ENCODE results near the gene YY1. TPM values are rescaled to one million over a fixed set of nuclear protein-coding genes. Genes with fewer than 3 reads are reported as not detected.
A peak's percentile ranks its signal among the peaks of the same experiment; 100 is the strongest.
"Not testable (repeated sequence)": the region's sequence is repeated elsewhere in the genome, so short reads cannot be mapped to it uniquely, and the experiment has no call there.

YY1 gene
- total and polyA plus RNA-seq, 7 experiments from 2014 or later = 15.2 to 99.7 (median 72.1) TPM

- no peaks in the 10 kb centered on the region for H3K27me3 ChIP-seq (ENCODE audit: control insufficient read depth in 2 of 2, insufficient read depth in 2 of 2, low read length in 2 of 2)
- ATAC-seq (no peak), DNase-seq (no peak)
- no peaks in the 10 kb centered on the region for H3K36me3 Mint-ChIP-seq
- peaks cover 0 to 47% (median 0%) of the 10 kb centered on the region in 5 donors for H3K27me3 Mint-ChIP-seq
- CTCF ChIA-PET = no interaction called here
- peaks cover 4 to 7% of the 10 kb centered on the region in 2 donors for H3K4me1 ChIP-seq (ENCODE audit: control insufficient read depth in 2 of 2, insufficient read depth in 2 of 2, low read length in 2 of 2)
- no peaks in the 10 kb centered on the region for H3K9me3 ChIP-seq (ENCODE audit: control insufficient read depth in 2 of 3, low read length in 3 of 3)
- peak overlapping the region in 1 of 9 donors; percentile 31 for H3K27ac Mint-ChIP-seq
- intact Hi-C loops (cut with micrococcal nuclease) = loop anchor here (10.0 kb wide), 3 partner anchors 236 to 824 kb away; partner anchors contain the start of genes CCNK (in 1 of the 2) and SETD3 (in 1 of the 2)
- H3K4me3 Mint-ChIP-seq = peak overlapping the region in 2 of 10 donors; percentile 18 to 45
- POLR2A ChIA-PET = interaction anchor here (0.8 kb wide), 1 partner anchor 1199 kb away, joined by 3 read pairs; no protein-coding TSS in a partner anchor
- no peak overlapping the region for H3K4me3 ChIP-seq (ENCODE audit: low read length)
- H3K4me1 Mint-ChIP-seq = peaks cover 0 to 20% (median 13%) of the 10 kb centered on the region in 7 donors
- H3K36me3 ChIP-seq (ENCODE audit: control insufficient read depth in 2 of 3, insufficient read depth in 3 of 3, low read length in 3 of 3) = no peaks in the 10 kb centered on the region
- no peak overlapping the region for H3K27ac ChIP-seq (ENCODE audit: low read depth, low read length)
- H3K9me3 Mint-ChIP-seq = no peaks in the 10 kb centered on the region
Observed at GRCh38 chr14:100309028-100309737, 70.2 kb downstream of the YY1 start.

GRCh38 chr14:100312110-100312876 is 73.3 kb downstream of the YY1 start:
- H3K4me3 ChIP-seq (ENCODE audit: low read length); H3K36me3 ChIP-seq (ENCODE audit: control insufficient read depth in 2 of 3, insufficient read depth in 3 of 3, low read length in 3 of 3); H3K4me3 Mint-ChIP-seq; CTCF ChIA-PET; H3K4me1 ChIP-seq (ENCODE audit: control insufficient read depth in 2 of 2, insufficient read depth in 2 of 2, low read length in 2 of 2); H3K9me3 ChIP-seq (ENCODE audit: control insufficient read depth in 2 of 3, low read length in 3 of 3); H3K27me3 ChIP-seq (ENCODE audit: control insufficient read depth in 2 of 2, insufficient read depth in 2 of 2, low read length in 2 of 2); POLR2A ChIA-PET; intact Hi-C loops (cut with micrococcal nuclease); DNase-seq; H3K36me3 Mint-ChIP-seq; H3K27ac ChIP-seq (ENCODE audit: low read depth, low read length); H3K9me3 Mint-ChIP-seq: not testable (repeated sequence)
- peak; percentile 52 for ATAC-seq
- Mint-ChIP-seq H3K27ac (peak overlapping the region in 2 of 9 donors; percentile 13 to 47), H3K4me1 (peaks cover 0 to 10% (median 0%) of the 10 kb centered on the region in 7 donors), H3K27me3 (peaks cover 0 to 32% (median 0%) of the 10 kb centered on the region in 5 donors)

- H3K9me3 Mint-ChIP-seq = no peaks in the 10 kb centered on the region
- H3K36me3 Mint-ChIP-seq = no peaks in the 10 kb centered on the region
- H3K4me1 Mint-ChIP-seq = peaks cover 0 to 9% (median 0%) of the 10 kb centered on the region in 7 donors
- peaks cover 0 to 26% (median 0%) of the 10 kb centered on the region in 5 donors for H3K27me3 Mint-ChIP-seq
- no peak overlapping the region for H3K4me3 Mint-ChIP-seq
- no peak overlapping the region for H3K27ac ChIP-seq (ENCODE audit: low read depth, low read length)
- no peak overlapping the region for H3K4me3 ChIP-seq (ENCODE audit: low read length)
- peak overlapping the region in 1 of 9 donors; percentile 13 for H3K27ac Mint-ChIP-seq
- DNase-seq (no peak), ATAC-seq (no peak)
- H3K36me3 ChIP-seq (ENCODE audit: control insufficient read depth in 2 of 3, insufficient read depth in 3 of 3, low read length in 3 of 3) = no peaks in the 10 kb centered on the region
- ChIA-PET CTCF (no interaction called here), POLR2A (no interaction called here)
- no peaks in the 10 kb centered on the region for H3K9me3 ChIP-seq (ENCODE audit: control insufficient read depth in 2 of 3, low read length in 3 of 3)
- H3K27me3 ChIP-seq (ENCODE audit: control insufficient read depth in 2 of 2, insufficient read depth in 2 of 2, low read length in 2 of 2) = no peaks in the 10 kb centered on the region
- H3K4me1 ChIP-seq (ENCODE audit: control insufficient read depth in 2 of 2, insufficient read depth in 2 of 2, low read length in 2 of 2) = no peaks in the 10 kb centered on the region
- intact Hi-C loops (cut with micrococcal nuclease) = no loop called here
Observed at GRCh38 chr14:100312877-100313400, 74.0 kb downstream of the YY1 start.

GRCh38 chr14:100313464-100314230 is 74.7 kb downstream of the YY1 start:
- Mint-ChIP-seq H3K27ac (no peak overlapping the region), H3K36me3 (no peaks in the 10 kb centered on the region), H3K27me3 (peaks cover 0 to 23% (median 0%) of the 10 kb centered on the region in 5 donors), H3K4me1 (peaks cover 0 to 7% (median 0%) of the 10 kb centered on the region in 7 donors), H3K4me3 (no peak overlapping the region), H3K9me3 (no peaks in the 10 kb centered on the region)
- intact Hi-C loops (cut with micrococcal nuclease) = no loop called here
- Histone ChIP-seq H3K27ac (ENCODE audit: low read depth, low read length) (no peak overlapping the region), H3K4me3 (ENCODE audit: low read length) (no peak overlapping the region), H3K9me3 (ENCODE audit: control insufficient read depth in 2 of 3, low read length in 3 of 3) (no peaks in the 10 kb centered on the region), H3K4me1 (ENCODE audit: control insufficient read depth in 2 of 2, insufficient read depth in 2 of 2, low read length in 2 of 2) (no peaks in the 10 kb centered on the region), H3K27me3 (ENCODE audit: control insufficient read depth in 2 of 2, insufficient read depth in 2 of 2, low read length in 2 of 2) (no peaks in the 10 kb centered on the region), H3K36me3 (ENCODE audit: control insufficient read depth in 2 of 3, insufficient read depth in 3 of 3, low read length in 3 of 3) (no peaks in the 10 kb centered on the region)
- CTCF ChIA-PET = no interaction called here
- no peak for DNase-seq
- ATAC-seq = no peak
- POLR2A ChIA-PET = no interaction called here

DNA sequence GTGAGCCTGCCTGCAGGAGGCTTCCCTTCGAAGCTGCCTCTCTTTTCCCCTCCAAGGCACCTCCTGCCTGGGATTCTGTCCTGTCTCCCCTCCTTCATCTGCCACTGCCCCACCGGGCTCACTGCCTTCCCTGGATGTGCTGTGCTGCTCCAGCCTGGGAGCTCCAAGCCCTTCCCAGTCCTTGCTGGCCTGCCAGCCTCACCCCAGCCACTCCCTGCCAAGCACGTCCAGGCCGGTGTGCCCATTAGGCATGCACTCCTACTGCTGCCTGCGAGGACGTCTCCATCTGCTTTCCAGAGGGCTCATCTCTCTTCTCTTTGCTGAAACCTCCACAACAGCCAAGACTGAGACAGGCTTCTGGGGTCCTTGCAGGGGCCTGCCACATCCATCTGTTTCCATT is 75.8 kb downstream of the YY1 start:
- POLR2A ChIA-PET = interaction anchor here (0.9 kb wide), 1 partner anchor 27 kb away, joined by 3 read pairs; no protein-coding TSS in a partner anchor
- ATAC-seq (no peak), DNase-seq (no peak)
- no peaks in the 10 kb centered on the region for H3K36me3 Mint-ChIP-seq
- H3K27me3 ChIP-seq (ENCODE audit: control insufficient read depth in 2 of 2, insufficient read depth in 2 of 2, low read length in 2 of 2) = no peaks in the 10 kb centered on the region
- H3K4me1 Mint-ChIP-seq = peaks cover 4 to 7% (median 5%) of the 10 kb centered on the region in 7 donors
- peak overlapping the region in 1 of 9 donors; percentile 53 for H3K27ac Mint-ChIP-seq
- H3K4me3 Mint-ChIP-seq = no peak overlapping the region
- no peak overlapping the region for H3K4me3 ChIP-seq (ENCODE audit: low read length)
- no peaks in the 10 kb centered on the region for H3K9me3 Mint-ChIP-seq
- H3K27me3 Mint-ChIP-seq = peaks cover 0 to 18% (median 0%) of the 10 kb centered on the region in 5 donors
- CTCF ChIA-PET = no interaction called here
- H3K4me1 ChIP-seq (ENCODE audit: control insufficient read depth in 2 of 2, insufficient read depth in 2 of 2, low read length in 2 of 2) = no peaks in the 10 kb centered on the region
- intact Hi-C loops (cut with micrococcal nuclease) = no loop called here
- no peak overlapping the region for H3K27ac ChIP-seq (ENCODE audit: low read depth, low read length)
- H3K36me3 ChIP-seq (ENCODE audit: control insufficient read depth in 2 of 3, insufficient read depth in 3 of 3, low read length in 3 of 3) = no peaks in the 10 kb centered on the region
- H3K9me3 ChIP-seq (ENCODE audit: control insufficient read depth in 2 of 3, low read length in 3 of 3) = no peaks in the 10 kb centered on the region

DNA sequence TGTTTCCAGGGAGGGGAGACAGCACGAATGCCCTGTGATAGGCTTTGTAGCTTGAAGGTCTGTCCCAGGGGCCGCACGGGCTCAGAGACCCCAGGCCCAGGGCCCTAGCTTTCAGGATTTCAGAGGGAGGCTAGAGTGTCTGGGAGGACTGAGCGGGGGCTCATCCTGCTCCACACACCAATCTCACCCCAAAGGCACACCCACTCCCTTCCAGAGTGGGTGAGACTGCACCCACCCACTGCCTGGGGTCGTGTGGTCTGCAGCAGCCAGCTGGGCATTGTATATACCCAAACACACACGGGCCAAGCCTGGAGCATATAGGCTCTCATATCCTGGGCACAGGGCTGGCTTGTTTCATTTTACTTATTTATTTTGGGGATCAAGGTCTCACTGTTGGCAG is 78.4 kb downstream of the YY1 start:
- CTCF ChIA-PET = interaction anchor here (0.8 kb wide), 1 partner anchor 27 kb away, joined by 3 read pairs; no protein-coding TSS in a partner anchor
- Histone ChIP-seq H3K27ac (ENCODE audit: low read depth, low read length) (no peak overlapping the region), H3K4me3 (ENCODE audit: low read length) (no peak overlapping the region), H3K9me3 (ENCODE audit: control insufficient read depth in 2 of 3, low read length in 3 of 3) (no peaks in the 10 kb centered on the region), H3K4me1 (ENCODE audit: control insufficient read depth in 2 of 2, insufficient read depth in 2 of 2, low read length in 2 of 2) (no peaks in the 10 kb centered on the region), H3K27me3 (ENCODE audit: control insufficient read depth in 2 of 2, insufficient read depth in 2 of 2, low read length in 2 of 2) (no peaks in the 10 kb centered on the region), H3K36me3 (ENCODE audit: control insufficient read depth in 2 of 3, insufficient read depth in 3 of 3, low read length in 3 of 3) (no peaks in the 10 kb centered on the region)
- Mint-ChIP-seq H3K27ac (no peak overlapping the region), H3K36me3 (no peaks in the 10 kb centered on the region), H3K9me3 (no peaks in the 10 kb centered on the region), H3K4me1 (peaks cover 4 to 7% (median 5%) of the 10 kb centered on the region in 7 donors), H3K4me3 (peak overlapping the region in 7 of 10 donors; percentile 45 to 79 (median 72)), H3K27me3 (peaks cover 0 to 10% (median 0%) of the 10 kb centered on the region in 5 donors)
- intact Hi-C loops (cut with micrococcal nuclease) = no loop called here
- ATAC-seq (no peak), DNase-seq (no peak)
- POLR2A ChIA-PET = no interaction called here
